Lung (tissue), 12 donors: Measurements from ENCODE around the gene CRY2. TPM values are rescaled to one million over a fixed set of nuclear protein-coding genes. Genes with fewer than 3 reads are reported as not detected.
"Not testable (repeated sequence)": the region's sequence is repeated elsewhere in the genome, so short reads cannot be mapped to it uniquely, and the experiment has no call there.

Source experiments
- ATAC-seq: fragments of 200-7000 bp; cut with Tn5 transposase; one replicate; pipeline ENCODE4 v1.9.1; 2020; ENCODE audit warnings: moderate number of reproducible peaks; ENCODE audit not compliant: insufficient read depth, low FRiP score
- DNase-seq, 3 donors: peaks; one replicate each; pipeline ENCODE4 v3.0.0-alpha.2; 2013 to 2017
- H3K27ac ChIP-seq, 2 donors: one replicate each; pipeline ENCODE4 v1.5.1; 2013; ENCODE audit warnings: mild to moderate bottlenecking in 2 of 2, moderate library complexity in 2 of 2, control low read depth in 1 of 2, inconsistent platforms in 1 of 2, low read depth in 1 of 2, low read length in 1 of 2
- H3K27me3 ChIP-seq, 3 donors: one replicate each; pipeline ENCODE4 v1.5.1; 2013; ENCODE audit warnings: low read length in 2 of 3; ENCODE audit not compliant: control insufficient read depth in 3 of 3, insufficient read depth in 3 of 3
- H3K36me3 ChIP-seq, 4 donors: one replicate each; pipeline ENCODE4 v1.5.1; 2013; ENCODE audit warnings: low read length in 4 of 4, mild to moderate bottlenecking in 1 of 4, moderate library complexity in 1 of 4; ENCODE audit not compliant: control insufficient read depth in 4 of 4, insufficient read depth in 4 of 4
- H3K4me1 ChIP-seq, 5 donors: one replicate each; pipeline ENCODE4 v1.5.1; 2013; ENCODE audit warnings: low read length in 5 of 5, mild to moderate bottlenecking in 2 of 5, moderate library complexity in 1 of 5; ENCODE audit not compliant: control insufficient read depth in 5 of 5, insufficient read depth in 5 of 5
- H3K4me3 ChIP-seq: one replicate; pipeline ENCODE4 v1.5.1; 2013; ENCODE audit warnings: mild to moderate bottlenecking, control low read depth, moderate library complexity
- H3K9ac ChIP-seq, 2 donors: one replicate each; pipeline ENCODE4 v1.5.1; 2013; ENCODE audit warnings: low read length in 2 of 2, control low read depth in 1 of 2; ENCODE audit not compliant: insufficient read depth in 1 of 2
- H3K9me3 ChIP-seq, 4 donors: one replicate each; pipeline ENCODE4 v1.5.1; 2013; ENCODE audit warnings: low read length in 3 of 4, mild to moderate bottlenecking in 1 of 4, moderate library complexity in 1 of 4; ENCODE audit not compliant: control insufficient read depth in 4 of 4, insufficient read depth in 3 of 4
- CTCF ChIP-seq: IDR thresholded peaks from 2 replicates; pipeline ENCODE4 v1.5.1; 2012; ENCODE audit warnings: mild to moderate bottlenecking; ENCODE audit errors: control extremely low read depth, extremely low read depth
- WGBS, 2 donors: extraction: QIAGEN DNeasy Blood & Tissue Kit; methylation state at CpG; one replicate each; pipeline ENCODE4 v1.1.7; 2013; 5-methylcytosine and 5-hydroxymethylcytosine counted together
- polyA plus RNA-seq, 2 donors: library from polyadenylated mRNA; stranded (reverse); fragments of 200-250 nt; gene quantifications; one replicate each; pipeline ENCODE4 v1.2.1, GENCODE V29; 2013
- total RNA-seq, 2 donors: library from RNA; depleted of rRNA in 1 of 2; stranded (reverse); fragments of >200 nt in 1 of 2; gene quantifications; one replicate each; pipeline ENCODE4 v1.2.1, GENCODE V29; 2014 to 2021
- donor health status: control.
- donor health status: control.
- donor health status: Bipolar disorder and iron deficiency.
- donor health status: healthy.
- donor health status: DM: yes; HTN: yes; CAD: no.

CRY2 gene
- total and polyA plus RNA-seq, 4 donors, result 16.2 to 55.0 (median 34.2) TPM

- Histone ChIP-seq H3K4me3 (no peak overlapping the region), H3K36me3 (peaks cover 0 to 6% (median 1%) of the 10 kb centered on the region in 4 donors), H3K27me3 (peaks cover 0 to 2% (median 0%) of the 10 kb centered on the region in 3 donors), H3K9me3 (no peaks in the 10 kb centered on the region), H3K9ac (peak overlapping the region in 1 of 2 donors; percentile 37), H3K27ac (no peak overlapping the region), H3K4me1 (peaks cover 4 to 33% (median 10%) of the 10 kb centered on the region in 5 donors)
- peak; percentile 83 for ATAC-seq
- no peak for TF ChIP-seq CTCF
- peak; percentile 89 to 92 (median 90) for DNase-seq
- 0 to 1% methylated on average over 47 to 62 of the region's 62 CpGs for WGBS, 2 donors
Measured at GRCh38 chr11:45899448-45900174, 52.3 kb downstream of the CRY2 start.

GRCh38 chr11:45900175-45900800 lies 53.0 kb downstream of the CRY2 start:
- 8% methylated on average over 29 to 39 of the region's 59 CpGs for WGBS, 2 donors
- H3K4me1 ChIP-seq, result peaks cover 4 to 33% (median 10%) of the 10 kb centered on the region in 5 donors
- not testable (repeated sequence) for H3K27ac ChIP-seq, H3K9me3 ChIP-seq, H3K36me3 ChIP-seq, ATAC-seq, H3K27me3 ChIP-seq
- peak overlapping the region; percentile 37 for H3K4me3 ChIP-seq
- peak overlapping the region; percentile 55 to 76 for H3K9ac ChIP-seq
- DNase-seq, result peak in 2 of 3 donors; percentile 32 to 56

GRCh38 chr11:45900916-45901617 lies 53.8 kb downstream of the CRY2 start:
- Histone ChIP-seq H3K4me1 (peaks cover 4 to 32% (median 10%) of the 10 kb centered on the region in 5 donors), H3K27ac (no peak overlapping the region), H3K4me3 (no peak overlapping the region), H3K9ac (peak overlapping the region; percentile 55 to 76), H3K9me3 (no peaks in the 10 kb centered on the region), H3K27me3 (peaks cover 0 to 2% (median 0%) of the 10 kb centered on the region in 3 donors), H3K36me3 (peaks cover 0 to 6% (median 1%) of the 10 kb centered on the region in 4 donors)
- TF ChIP-seq CTCF, result no peak
- ATAC-seq (no peak), DNase-seq (peak; percentile 55 to 68 (median 66))
- WGBS, 2 donors, result 38 to 47% methylated on average over 8 of the region's 8 CpGs

- peaks cover 0 to 2% (median 0%) of the 10 kb centered on the region in 3 donors for H3K27me3 ChIP-seq
- H3K4me1 ChIP-seq, result peaks cover 4 to 27% (median 10%) of the 10 kb centered on the region in 5 donors
- no peak overlapping the region for H3K27ac ChIP-seq
Measured at GRCh38 chr11:45901626-45902025, 54.4 kb downstream of the CRY2 start.

More at GRCh38 chr11:45901626-45902025, 54.4 kb downstream of the CRY2 start:
- Histone ChIP-seq H3K9me3 (no peaks in the 10 kb centered on the region), H3K9ac (no peak overlapping the region), H3K36me3 (peaks cover 0 to 6% (median 1%) of the 10 kb centered on the region in 4 donors), H3K4me3 (no peak overlapping the region)
- DNase-seq (no peak), ATAC-seq (no peak)
- WGBS, 2 donors, result 84 to 85% methylated on average over 6 of the region's 6 CpGs
- TF ChIP-seq CTCF, result no peak
